Measurements from ENCODE around the gene ZBTB22.
"Not testable (repeated sequence)": the region's sequence is repeated elsewhere in the genome, so short reads cannot be mapped to it uniquely, and the experiment has no call there.

DNA sequence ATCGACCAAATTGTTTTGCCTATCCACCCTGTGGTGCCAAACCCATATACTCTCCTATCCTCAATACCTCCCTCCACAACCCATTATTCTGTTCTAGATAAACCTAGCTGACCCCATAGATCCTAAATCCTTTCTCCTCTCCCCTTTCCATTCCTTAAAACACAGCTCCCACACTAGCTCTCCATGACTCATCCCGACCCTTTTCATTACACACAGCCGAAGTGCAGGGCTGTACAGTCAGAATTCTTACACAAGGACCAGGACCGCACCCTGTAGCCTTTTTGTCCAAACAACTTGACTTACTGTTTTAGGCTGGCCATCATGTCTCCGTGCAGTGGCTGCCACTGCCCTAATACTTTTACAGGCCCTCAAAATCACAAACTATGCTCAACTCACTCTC, 29.4 kb upstream of the ZBTB22 start:
- TF ChIP-seq, protein P1, sequence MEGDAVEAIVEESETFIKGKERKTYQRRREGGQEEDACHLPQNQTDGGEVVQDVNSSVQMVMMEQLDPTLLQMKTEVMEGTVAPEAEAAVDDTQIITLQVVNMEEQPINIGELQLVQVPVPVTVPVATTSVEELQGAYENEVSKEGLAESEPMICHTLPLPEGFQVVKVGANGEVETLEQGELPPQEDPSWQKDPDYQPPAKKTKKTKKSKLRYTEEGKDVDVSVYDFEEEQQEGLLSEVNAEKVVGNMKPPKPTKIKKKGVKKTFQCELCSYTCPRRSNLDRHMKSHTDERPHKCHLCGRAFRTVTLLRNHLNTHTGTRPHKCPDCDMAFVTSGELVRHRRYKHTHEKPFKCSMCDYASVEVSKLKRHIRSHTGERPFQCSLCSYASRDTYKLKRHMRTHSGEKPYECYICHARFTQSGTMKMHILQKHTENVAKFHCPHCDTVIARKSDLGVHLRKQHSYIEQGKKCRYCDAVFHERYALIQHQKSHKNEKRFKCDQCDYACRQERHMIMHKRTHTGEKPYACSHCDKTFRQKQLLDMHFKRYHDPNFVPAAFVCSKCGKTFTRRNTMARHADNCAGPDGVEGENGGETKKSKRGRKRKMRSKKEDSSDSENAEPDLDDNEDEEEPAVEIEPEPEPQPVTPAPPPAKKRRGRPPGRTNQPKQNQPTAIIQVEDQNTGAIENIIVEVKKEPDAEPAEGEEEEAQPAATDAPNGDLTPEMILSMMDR (IDR thresholded peaks at IDR 0.05) = not testable (repeated sequence)
- TF ChIP-seq EP300 (IDR thresholded peaks at IDR 0.05; ENCODE audit: low read depth); POLR2AphosphoS5 (IDR thresholded peaks at IDR 0.05): not testable (repeated sequence)

All from transverse colon (tissue), 4 donors.